PC-9 (cell line): Measurements from ENCODE around the gene EEF2K. TPM values are rescaled to one million over a fixed set of nuclear protein-coding genes. Genes with fewer than 3 reads are reported as not detected.
A peak's percentile ranks its signal among the peaks of the same experiment; 100 is the strongest.

Source experiments
- BruUV-seq: library from RNA; stranded (reverse); fragments of 400-500 nt; replicated peaks from 2 replicates; lab custom pipeline; 2021; lab: Mats Ljungman, UMichigan
- CTCF ChIA-PET: fragments of 300-600 bp; sonication (Branson Sonifier 250); formaldehyde crosslinking; loops from one replicate; lab custom pipeline; 2022; ENCODE audit warnings: antibody characterized with exemption; lab: Charles Lee
- POLR2A ChIA-PET: fragments of 300-600 bp; sonication (Branson Sonifier 250); formaldehyde crosslinking; loops from one replicate; lab custom pipeline; 2022; ENCODE audit warnings: antibody characterized with exemption; ENCODE audit not compliant: unreplicated experiment; lab: Charles Lee
- DNase-seq, 2 experiments: peaks; one replicate each; pipeline versions ENCODE4 v3.0.0 to v3.0.0-alpha.2; 2015 to 2022; ENCODE audit warnings: mixed read lengths in 1 of 2
- H2AFZ ChIP-seq: fragments of 200-600 bp; sonication (generic); 2 replicates; pipeline ENCODE4 v1.8.1; 2017; ENCODE audit warnings: antibody characterized with exemption
- H3F3A ChIP-seq: fragments of 200-600 bp; sonication (generic); 2 replicates; pipeline ENCODE4 v1.8.1; 2017; ENCODE audit warnings: antibody characterized with exemption, mild to moderate bottlenecking, low read depth; ENCODE audit not compliant: insufficient read depth
- H3K27ac ChIP-seq: fragments of 200-600 bp; sonication (generic); 2 replicates; pipeline ENCODE4 v1.6.1; 2016; ENCODE audit warnings: mixed run types
- H3K27me3 ChIP-seq: fragments of 200-600 bp; sonication (generic); 2 replicates; pipeline ENCODE4 v1.6.1; 2016; ENCODE audit warnings: low read depth, mixed run types; ENCODE audit not compliant: insufficient read depth
- H3K36me3 ChIP-seq: fragments of 200-600 bp; sonication (generic); 2 replicates; pipeline ENCODE4 v1.6.1; 2016; ENCODE audit warnings: low read depth, mixed run types
- H3K4me1 ChIP-seq: fragments of 200-600 bp; sonication (generic); replicated peaks from 2 replicates; pipeline ENCODE4 v1.6.1; 2016; ENCODE audit warnings: mixed run types; ENCODE audit not compliant: insufficient read depth
- H3K4me2 ChIP-seq: fragments of 200-600 bp; sonication (generic); 2 replicates; pipeline ENCODE4 v1.6.1; 2017; ENCODE audit warnings: mixed run types
- H3K4me3 ChIP-seq: fragments of 200-600 bp; sonication (generic); 2 replicates; pipeline ENCODE4 v1.6.1; 2016; ENCODE audit warnings: mixed run types
- H3K79me2 ChIP-seq: fragments of 200-600 bp; sonication (generic); 2 replicates; pipeline ENCODE4 v1.6.1; 2017; ENCODE audit warnings: low read depth, mixed run types
- H3K9me2 ChIP-seq: fragments of 200-600 bp; sonication (generic); 2 replicates; pipeline ENCODE4 v1.8.1; 2017; ENCODE audit warnings: mild to moderate bottlenecking; ENCODE audit not compliant: insufficient read depth
- H3K9me3 ChIP-seq: fragments of 200-600 bp; sonication (generic); 2 replicates; pipeline ENCODE4 v1.8.1; 2016; ENCODE audit warnings: low read depth; ENCODE audit not compliant: insufficient read depth
- H4K20me1 ChIP-seq: fragments of 200-600 bp; sonication (generic); 2 replicates; pipeline ENCODE4 v1.8.1; 2017; ENCODE audit not compliant: insufficient read depth
- CTCF ChIP-seq: fragments of 200-600 bp; sonication (generic); conservative IDR thresholded peaks from 2 replicates; pipeline ENCODE4 v1.6.1; 2017; ENCODE audit warnings: mixed run types, antibody characterized with exemption, mild to moderate bottlenecking, moderate library complexity
- EZH2 ChIP-seq: fragments of 200-600 bp; sonication (generic); IDR thresholded peaks from 2 replicates; pipeline ENCODE4 v1.8.0; 2017; ENCODE audit warnings: antibody characterized with exemption, low read depth
- intact Hi-C: fragments of 100-400 bp; cut with micrococcal nuclease; formaldehyde crosslinking; loops from one replicate; pipeline ENCODE4 v1.10.0; 2022; ENCODE audit not compliant: unreplicated experiment
- total RNA-seq: library from RNA; stranded (reverse); gene quantifications from 2 replicates; pipeline ENCODE4 v1.2.3, GENCODE V29; 2021

The EEF2K gene
- total RNA-seq, 1 experiment from 2014 or later, result 29.8 TPM

DNA sequence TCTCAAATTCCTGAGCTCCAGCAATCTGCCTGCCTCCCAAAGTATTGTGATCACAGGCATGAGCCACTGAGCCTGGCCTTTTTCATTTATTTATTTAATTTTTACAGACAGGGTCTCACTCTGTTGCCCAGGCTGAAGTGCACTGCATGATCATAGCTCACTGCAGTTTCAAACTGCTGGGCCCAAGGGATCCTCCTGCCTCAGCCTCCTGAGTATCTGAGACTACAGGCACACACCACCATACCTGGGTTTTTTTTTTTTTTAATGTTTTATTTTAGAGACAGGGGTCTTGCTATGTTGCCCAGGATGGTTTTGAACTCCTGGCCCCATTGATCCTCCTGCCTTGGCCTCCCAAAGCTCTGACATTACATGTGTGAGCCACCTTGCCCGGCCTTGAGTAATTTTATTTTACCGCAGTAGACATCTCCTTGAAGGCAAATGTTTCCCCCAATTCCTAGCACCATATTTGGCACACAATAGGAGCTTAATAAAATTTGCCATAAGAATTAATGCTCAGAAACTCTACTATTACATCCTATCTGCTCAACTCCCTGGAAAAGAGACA lies 1.9 kb upstream of the EEF2K start:
- TF ChIP-seq EZH2, result no peak
- TF ChIP-seq CTCF, result no peak
- Histone ChIP-seq H3K36me3 (no peaks in the 10 kb centered on the region), H3F3A (peaks cover 30% of the 10 kb centered on the region; the same call in 1 of the 2 replicates), H3K9me3 (no peaks in the 10 kb centered on the region), H4K20me1 (peaks cover 11% of the 10 kb centered on the region; the same call in 1 of the 2 replicates), H3K27me3 (no peaks in the 10 kb centered on the region), H3K4me1 (peaks cover 34% of the 10 kb centered on the region), H3K27ac (no peak overlapping the region), H2AFZ (no peak overlapping the region), H3K9me2 (no peaks in the 10 kb centered on the region), H3K4me3 (no peak overlapping the region), H3K4me2 (no peak overlapping the region), H3K79me2 (peaks cover 26% of the 10 kb centered on the region)
- POLR2A ChIA-PET, result no interaction called here
- CTCF ChIA-PET, result no interaction called here
- no peak for DNase-seq
- no TSS peak for BruUV-seq
- intact Hi-C loops, result no loop called here

GRCh38 chr16:22205577-22206012 lies 483 bp upstream of the EEF2K start:
- Histone ChIP-seq H3K9me3 (no peaks in the 10 kb centered on the region), H3K27ac (peak overlapping the region; percentile 73), H3K4me3 (peak overlapping the region; percentile 74), H3K4me1 (peaks cover 25% of the 10 kb centered on the region), H3K79me2 (peaks cover 38% of the 10 kb centered on the region), H4K20me1 (peaks cover 11% of the 10 kb centered on the region; the same call in 1 of the 2 replicates), H3K4me2 (peak overlapping the region; percentile 71), H3F3A (peaks cover 23% of the 10 kb centered on the region; the same call in 1 of the 2 replicates), H3K27me3 (no peaks in the 10 kb centered on the region), H3K9me2 (no peaks in the 10 kb centered on the region), H3K36me3 (no peaks in the 10 kb centered on the region), H2AFZ (peak overlapping the region; percentile 83)
- TSS peak; percentile 94 for BruUV-seq
- POLR2A ChIA-PET, result no interaction called here
- TF ChIP-seq CTCF (no peak), EZH2 (no peak)
- DNase-seq, result no peak
- intact Hi-C loops, result loop anchor here (1.0 kb wide), 4 partner anchors 10 to 92 kb away; partner anchors contain the start of gene POLR3E
- CTCF ChIA-PET, result interaction anchor here (0.9 to 1.2 kb wide), 2 partner anchors 9 to 95 kb away, joined by 3 to 4 read pairs; no protein-coding TSS in a partner anchor

DNA sequence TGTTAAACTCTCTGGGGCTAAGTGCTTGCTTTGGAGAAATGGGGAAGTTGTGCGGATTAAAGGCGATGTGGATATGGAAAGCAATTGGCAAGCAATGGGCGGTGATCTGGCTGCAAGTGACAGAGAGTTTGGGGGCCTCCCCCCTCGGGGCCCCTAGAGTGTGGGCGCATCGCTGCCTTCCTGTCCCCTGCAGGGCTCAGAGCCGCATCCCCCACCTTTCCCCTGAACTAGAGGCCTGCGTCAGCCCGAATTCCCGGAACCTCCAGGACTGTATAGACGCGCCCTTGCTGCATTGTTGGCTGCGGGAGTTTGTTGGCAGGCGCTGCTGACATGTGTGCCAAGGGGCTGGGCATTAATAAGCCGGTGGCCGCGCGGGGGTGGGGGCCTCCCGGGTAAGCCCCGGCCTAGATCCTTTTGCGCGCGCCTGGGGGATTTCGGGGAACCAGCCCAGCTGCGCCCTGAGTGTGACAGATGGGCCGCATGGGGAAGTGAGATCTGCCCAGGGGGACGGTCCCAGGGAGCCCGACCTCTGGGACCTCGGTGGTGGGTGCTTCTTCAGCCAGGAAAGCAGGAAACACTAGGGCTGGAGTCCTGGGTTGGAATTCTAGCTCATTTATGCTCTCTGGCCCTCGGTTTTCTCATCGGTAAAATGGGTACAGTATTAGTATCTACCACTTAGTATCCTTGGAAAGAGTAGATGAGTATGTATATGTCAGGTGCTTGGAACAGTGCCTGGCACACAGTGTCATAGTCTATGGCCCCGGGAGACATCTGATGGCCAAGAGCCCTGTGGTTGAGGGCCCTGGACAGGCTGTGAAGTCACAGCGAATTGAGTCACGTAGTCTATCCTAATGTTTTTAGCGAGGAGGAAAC lies 1.0 kb downstream of the EEF2K start:
- TF ChIP-seq CTCF (no peak), EZH2 (no peak)
- peak in 1 of 2 experiments; percentile 53 for DNase-seq
- Histone ChIP-seq H2AFZ (peak overlapping the region; percentile 93), H4K20me1 (peaks cover 11% of the 10 kb centered on the region; the same call in 1 of the 2 replicates), H3F3A (peaks cover 19% of the 10 kb centered on the region; the same call in 1 of the 2 replicates), H3K9me3 (no peaks in the 10 kb centered on the region), H3K27me3 (no peaks in the 10 kb centered on the region), H3K4me3 (peak overlapping the region; percentile 74), H3K4me2 (peak overlapping the region; percentile 89), H3K27ac (no peak overlapping the region), H3K36me3 (no peaks in the 10 kb centered on the region), H3K9me2 (no peaks in the 10 kb centered on the region), H3K79me2 (peaks cover 43% of the 10 kb centered on the region), H3K4me1 (peaks cover 24% of the 10 kb centered on the region)
- intact Hi-C loops, result loop anchor here (1.0 kb wide), 4 partner anchors 12 to 90 kb away; partner anchors contain the start of gene POLR3E
- POLR2A ChIA-PET, result interaction anchor here (0.6 to 0.7 kb wide), 2 partner anchors 163 to 198 kb away, joined by 3 to 4 read pairs; no protein-coding TSS in a partner anchor
- CTCF ChIA-PET, result interaction anchor here (1.0 to 1.2 kb wide), 3 partner anchors 16 to 93 kb away, joined by 3 to 4 read pairs (median 3); no protein-coding TSS in a partner anchor
- no TSS peak for BruUV-seq
